Superior temporal gyrus (tissue), 1 donor: ENCODE measurements around the gene RIPPLY2.

Experiments
- DNase-seq: peaks from one replicate; pipeline ENCODE4 v3.0.0-alpha.2; 2016; ENCODE audit errors: extremely low spot score

Gene RIPPLY2

DNA sequence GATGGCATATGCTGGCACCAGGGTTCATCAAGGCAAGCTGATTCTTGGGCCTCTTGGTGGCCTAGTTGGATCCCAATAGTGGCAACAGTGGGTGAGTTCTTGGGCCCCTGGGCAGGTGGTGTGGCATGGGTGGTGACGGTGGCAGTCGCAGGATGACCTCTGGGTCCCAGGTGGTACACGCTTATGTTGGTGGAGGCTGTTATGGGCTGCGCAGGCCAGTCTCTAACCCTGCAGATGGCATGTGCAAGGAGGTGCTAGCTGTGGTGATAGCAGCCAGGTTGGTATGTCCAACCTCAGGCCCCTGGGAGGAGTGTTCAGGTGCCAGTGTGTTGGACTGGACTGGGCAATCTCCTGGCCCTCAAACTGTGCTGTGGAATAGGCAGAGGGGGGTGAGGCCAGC, 52.5 kb downstream of the RIPPLY2 start:
- DNase-seq: no peak
